NCI-H82 (cell line): ENCODE results near the gene GPR142.
A peak's percentile ranks its signal among the peaks of the same experiment; 100 is the strongest.
"Not testable (repeated sequence)": the region's sequence is repeated elsewhere in the genome, so short reads cannot be mapped to it uniquely, and the experiment has no call there.

Source experiments
- DNase-seq: peaks from one replicate; lab custom pipeline; 2025; lab: John Stamatoyannopoulos, UW

The GPR142 gene

DNA sequence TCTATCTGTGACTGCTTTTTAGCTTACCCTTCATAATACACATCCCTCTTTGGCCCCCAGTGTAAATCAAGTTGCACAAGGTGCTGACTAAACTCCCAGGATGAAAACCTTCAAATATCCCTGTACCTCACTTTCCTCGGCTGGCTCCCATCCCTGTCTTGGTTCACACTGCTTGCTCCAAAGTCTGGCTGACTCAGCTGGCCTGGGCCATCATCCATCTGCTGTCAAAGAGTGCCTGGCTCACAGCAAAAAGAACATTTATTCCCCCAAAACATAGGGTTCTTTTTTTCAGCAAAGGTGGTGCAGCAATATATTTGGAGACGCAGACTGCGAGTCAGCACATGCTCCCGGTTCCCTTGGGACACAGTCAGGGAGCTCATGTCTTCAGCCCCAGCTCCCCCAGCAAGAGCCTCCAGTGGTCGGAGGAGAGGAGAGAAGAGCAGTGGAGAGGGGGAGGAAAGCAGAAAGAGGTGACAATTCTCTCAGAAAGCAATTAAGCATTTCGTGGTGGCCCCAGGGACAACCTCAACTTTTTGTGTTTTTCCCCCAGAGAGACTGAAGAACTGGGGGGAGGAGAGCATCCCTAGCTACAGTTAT is 26.1 kb downstream of the GPR142 start:
- no peak for DNase-seq

GRCh38 chr17:74394275-74394950 is 27.1 kb downstream of the GPR142 start:
- DNase-seq, result no peak

- DNase-seq, result no peak
These were observed 27.7 kb downstream of the GPR142 start for GRCh38 chr17:74394977-74395376.

DNA sequence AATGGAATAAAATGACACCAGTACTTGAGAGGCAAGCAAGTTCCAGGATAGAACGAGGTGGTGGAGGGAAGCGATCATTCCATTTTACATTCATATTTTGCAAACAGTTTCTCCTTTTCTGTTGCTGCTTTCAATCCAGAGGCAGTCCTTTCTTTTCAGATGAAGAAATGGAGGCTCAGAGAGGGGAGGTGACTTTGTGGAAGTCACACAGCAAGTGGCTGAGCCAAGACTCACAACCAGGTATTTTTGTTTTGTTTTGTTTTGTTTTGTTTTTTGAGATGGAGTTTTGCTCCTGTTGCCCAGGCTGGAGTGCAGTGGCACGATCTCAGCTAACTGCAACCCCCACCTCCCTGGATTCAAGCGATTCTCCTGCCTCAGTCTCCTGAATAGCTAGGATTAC is 29.3 kb downstream of the GPR142 start:
- no peak for DNase-seq

GRCh38 chr17:74402048-74402447 is 34.7 kb downstream of the GPR142 start:
- DNase-seq, result no peak

- no peak for DNase-seq
These were observed 36.3 kb downstream of the GPR142 start for GRCh38 chr17:74403512-74404137.

DNA sequence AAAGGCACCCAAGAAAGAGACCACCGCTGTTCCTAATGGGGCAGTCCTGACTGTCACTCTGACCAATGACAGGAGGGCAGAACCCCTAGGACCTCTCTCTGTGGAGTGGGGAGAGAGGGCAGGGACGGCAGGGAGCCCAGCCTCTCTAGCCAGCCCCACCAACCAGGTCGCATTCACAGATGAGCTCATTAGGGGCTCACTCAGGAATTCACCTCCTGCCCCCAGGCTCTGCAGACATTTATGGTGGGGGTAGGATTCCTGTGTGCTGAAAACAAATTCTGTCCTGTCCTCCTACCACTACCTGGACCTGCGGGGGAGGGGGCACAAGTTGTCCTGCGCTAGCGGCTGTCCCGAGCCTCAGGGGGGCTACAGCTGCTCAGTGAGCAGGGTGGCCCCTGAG is 36.9 kb downstream of the GPR142 start:
- no peak for DNase-seq

DNA sequence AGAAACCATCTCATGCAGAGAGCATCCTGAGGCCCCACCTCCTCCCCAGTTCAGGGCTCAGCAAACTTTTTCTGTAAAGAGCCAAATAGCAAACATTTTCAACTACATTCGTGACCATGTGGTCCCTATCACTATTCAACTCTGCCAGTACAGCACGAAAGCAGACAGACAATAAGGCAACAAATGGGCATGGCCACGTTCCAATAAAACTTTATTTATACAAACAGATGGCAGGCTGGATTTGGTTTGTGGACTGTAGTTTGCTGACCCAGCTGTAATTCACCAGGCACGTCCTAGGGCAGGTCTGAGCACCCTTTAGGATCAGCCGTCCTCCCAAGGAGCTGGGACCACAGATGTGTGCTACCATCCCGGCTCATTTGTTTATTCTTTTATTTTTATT is 37.5 kb downstream of the GPR142 start:
- no peak for DNase-seq

DNA sequence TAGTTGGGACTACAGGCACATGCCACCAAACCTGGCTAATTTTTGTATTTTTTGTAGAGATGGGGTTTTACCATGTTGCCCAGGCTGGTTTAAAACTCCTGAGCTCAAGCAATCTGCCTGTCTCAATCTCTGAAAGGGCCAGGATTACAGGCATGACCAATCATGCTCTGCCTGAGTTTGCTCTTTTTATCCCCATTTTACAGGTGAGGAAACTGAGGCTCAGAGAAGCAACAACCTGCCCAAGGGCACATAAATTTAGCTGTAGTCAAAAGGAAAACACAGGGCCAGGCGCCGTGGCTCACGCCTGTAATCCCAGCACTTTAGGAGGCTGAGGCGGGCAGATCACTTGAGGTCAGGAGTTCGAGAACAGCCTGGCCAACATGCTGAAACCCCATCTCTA is 38.0 kb downstream of the GPR142 start:
- not testable (repeated sequence) for DNase-seq

DNA sequence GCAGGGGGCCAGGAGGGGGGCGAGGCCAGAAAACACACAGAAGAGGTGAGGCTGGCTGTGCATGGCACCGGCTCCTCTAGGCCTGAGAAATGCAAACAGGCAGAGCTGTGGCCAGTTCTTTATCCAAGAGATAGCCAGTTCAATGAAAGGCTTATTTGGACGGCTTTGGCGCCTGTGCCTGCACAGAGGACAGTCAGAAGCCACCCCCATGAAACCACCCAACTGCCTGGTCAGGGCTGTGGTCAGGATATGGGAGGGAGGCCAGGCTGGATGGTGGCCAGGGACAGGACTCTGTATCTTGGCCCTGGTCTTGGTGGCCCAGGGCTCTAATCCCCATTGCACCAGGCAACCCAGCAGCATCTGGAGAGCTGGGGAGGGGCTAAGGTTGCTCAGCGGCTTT is 40.1 kb downstream of the GPR142 start:
- DNase-seq, result no peak

DNA sequence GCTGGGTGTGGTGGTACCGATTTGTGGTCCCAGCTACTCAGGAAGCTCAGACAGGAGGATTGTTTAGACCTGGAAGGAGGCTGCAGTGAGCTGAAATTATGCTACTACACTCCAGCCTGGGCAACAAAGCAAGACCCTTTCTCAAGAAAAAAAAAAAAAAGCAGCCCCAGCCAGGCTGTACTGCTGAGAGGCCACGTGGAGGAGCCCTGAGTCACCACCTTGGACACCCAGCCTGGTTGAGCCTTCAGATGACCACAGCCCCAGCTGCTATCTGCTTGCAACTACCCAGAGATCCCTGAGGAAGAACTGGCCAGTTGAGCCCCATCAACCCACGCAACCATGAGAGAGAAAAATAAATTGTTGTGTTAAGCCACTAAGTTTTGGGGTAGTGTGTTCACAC is 41.0 kb downstream of the GPR142 start:
- DNase-seq, result no peak

DNA sequence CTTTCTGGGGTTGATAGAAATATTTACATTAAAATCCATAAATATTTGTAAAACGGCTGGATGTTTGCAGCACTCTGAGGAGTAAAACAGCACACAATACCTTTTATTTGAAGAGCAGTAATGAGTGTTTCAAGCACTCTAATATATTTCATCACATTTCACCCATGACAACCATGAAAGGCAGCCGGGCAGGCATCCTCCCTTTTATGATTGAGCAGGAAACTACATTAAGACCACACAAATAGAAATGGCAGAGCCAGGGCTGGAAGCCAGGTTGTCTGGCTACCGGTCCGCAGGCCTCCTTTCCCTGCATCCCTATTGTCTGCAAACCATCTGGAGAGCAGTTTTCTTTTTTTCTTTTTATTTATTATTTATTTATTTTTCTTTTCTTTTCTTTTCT is 41.5 kb downstream of the GPR142 start:
- DNase-seq, result no peak

- no peak for DNase-seq
These were observed 42.7 kb downstream of the GPR142 start for GRCh38 chr17:74410001-74410443.

- DNase-seq, result no peak
These were observed 45.3 kb downstream of the GPR142 start for GRCh38 chr17:74412581-74412980.

DNA sequence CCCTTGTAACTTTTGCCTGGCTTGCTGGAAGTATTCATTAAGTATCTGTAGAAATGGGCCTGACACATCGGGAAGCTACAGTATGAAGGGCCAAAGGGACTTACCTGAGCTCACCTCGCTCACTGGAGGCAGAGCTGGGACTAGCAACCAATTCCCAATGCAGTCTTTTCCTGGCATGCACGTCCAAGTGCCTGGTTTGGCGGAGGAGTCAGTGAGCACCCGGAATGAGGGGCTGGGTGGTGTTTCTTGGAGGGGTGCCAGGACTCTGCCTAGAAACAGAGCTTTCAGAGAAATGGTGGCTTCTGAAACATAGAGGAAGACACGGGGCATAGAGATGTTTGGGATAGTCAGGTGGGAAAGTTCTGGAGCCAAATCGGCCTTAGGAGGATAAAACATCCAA is 46.2 kb downstream of the GPR142 start:
- no peak for DNase-seq

GRCh38 chr17:74414510-74414909 is 47.2 kb downstream of the GPR142 start:
- DNase-seq, result no peak

DNA sequence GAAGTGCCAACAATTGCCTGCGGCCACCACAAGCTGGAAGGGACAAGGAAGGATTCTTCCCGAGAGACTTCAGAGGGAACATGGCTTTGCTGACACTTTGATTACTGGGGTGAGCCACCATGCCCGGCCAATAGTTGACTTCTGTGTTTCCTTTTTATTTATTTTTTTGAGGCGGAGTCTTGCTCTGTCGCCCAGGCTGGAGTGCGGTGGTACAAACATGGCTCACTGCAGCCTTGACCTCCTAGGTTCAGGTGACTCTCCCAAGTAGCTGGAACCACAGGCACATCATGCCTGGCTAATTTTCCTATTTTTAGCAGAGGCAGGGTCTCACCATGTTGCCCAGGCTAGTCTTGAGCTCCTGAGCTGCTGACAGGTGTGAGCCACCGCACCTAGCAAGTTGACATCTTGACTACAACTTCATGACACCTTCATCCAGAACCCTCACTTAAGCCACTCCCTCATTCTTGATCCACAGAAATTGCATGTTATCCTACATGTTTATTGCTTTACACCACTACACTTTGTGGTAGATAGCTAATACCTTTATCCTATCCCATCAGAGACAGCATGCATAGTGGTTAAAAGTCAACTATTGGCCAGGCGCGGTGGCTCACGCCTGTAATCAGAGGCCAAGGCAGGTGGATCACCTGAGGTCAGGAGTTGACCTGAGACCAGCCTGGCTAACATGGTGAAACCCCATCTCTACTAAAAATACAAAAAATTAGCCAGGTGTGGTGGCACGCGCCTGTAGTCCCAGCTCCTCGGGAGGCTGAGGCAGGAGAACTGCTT is 48.5 kb downstream of the GPR142 start:
- DNase-seq, result no peak

GRCh38 chr17:74417178-74418045 is 50.1 kb downstream of the GPR142 start:
- peak; percentile 52 for DNase-seq

DNA sequence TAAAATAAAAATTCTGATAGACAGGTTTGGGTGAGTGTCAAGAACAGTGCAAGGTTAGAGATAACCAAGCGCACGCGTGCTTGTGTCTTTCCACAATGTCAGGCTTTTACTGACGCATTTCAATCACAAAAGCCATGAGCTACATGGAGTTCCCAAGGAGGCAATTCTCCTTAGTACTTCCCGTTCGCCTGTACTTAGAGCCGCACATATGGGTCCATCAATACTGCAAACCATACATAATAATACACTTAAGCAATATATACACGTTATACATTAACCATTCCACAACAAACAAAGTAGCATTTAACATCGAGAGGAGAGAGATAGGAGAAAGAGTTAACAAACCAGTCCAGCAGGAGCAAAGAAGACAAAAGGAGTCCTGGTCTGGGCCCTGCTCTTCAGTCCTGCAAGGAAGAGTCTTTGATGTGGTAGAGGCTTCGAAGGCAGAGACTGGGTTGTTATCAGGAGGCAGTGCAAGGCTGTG is 52.7 kb downstream of the GPR142 start:
- no peak for DNase-seq
